IMR-90 (cell line): ENCODE measurements around the gene NKAPL.

Experiments
- BHLHE40 ChIP-seq: fragments of 150-350 bp; IDR thresholded peaks from 2 replicates; pipeline ENCODE4 v1.6.1; 2016; ENCODE audit warnings: mild to moderate bottlenecking, low read depth, low read length
- CEBPB ChIP-seq: IDR thresholded peaks from 2 replicates; pipeline ENCODE4 v1.6.1; 2012; ENCODE audit warnings: low read depth, low read length, improper control_type of control experiment
- FOS ChIP-seq: fragments of 150-350 bp; IDR thresholded peaks from 2 replicates; pipeline ENCODE4 v1.6.1; 2016; ENCODE audit warnings: low read depth, low read length
- MAFK ChIP-seq: IDR thresholded peaks from 2 replicates; pipeline ENCODE4 v1.6.1; 2012; ENCODE audit warnings: low read depth, low read length, improper control_type of control experiment
- MAZ ChIP-seq: IDR thresholded peaks from 2 replicates; pipeline ENCODE4 v1.6.1; 2012; ENCODE audit warnings: low read depth, mild to moderate bottlenecking, low read length, improper control_type of control experiment, moderate library complexity, borderline replicate concordance
- MXI1 ChIP-seq: IDR thresholded peaks from 2 replicates; pipeline ENCODE4 v1.6.1; 2012; ENCODE audit warnings: low read depth, mild to moderate bottlenecking, low read length, moderate library complexity, borderline replicate concordance
- POLR2A ChIP-seq: IDR thresholded peaks from 2 replicates; pipeline ENCODE4 v1.6.1; 2012; ENCODE audit warnings: mild to moderate bottlenecking, low read depth, low read length
- RAD21 ChIP-seq: IDR thresholded peaks from 2 replicates; pipeline ENCODE4 v1.6.1; 2012; ENCODE audit warnings: low read length, improper control_type of control experiment
- RFX5 ChIP-seq: IDR thresholded peaks from 2 replicates; pipeline ENCODE4 v1.8.0; 2012; ENCODE audit warnings: low read depth, mild to moderate bottlenecking, low read length, moderate library complexity
- SMC3 ChIP-seq: fragments of 150-350 bp; IDR thresholded peaks from 2 replicates; pipeline ENCODE4 v1.6.1; 2016; ENCODE audit warnings: low read depth, mild to moderate bottlenecking, antibody characterized with exemption, low read length, moderate library complexity
- TF ChIP-seq, protein P1 (sequence below): fragments of 150-350 bp; IDR thresholded peaks from 2 replicates; pipeline ENCODE4 v1.6.1; 2016; ENCODE audit warnings: low read depth, mild to moderate bottlenecking, low read length, moderate library complexity, borderline replicate concordance
- TF ChIP-seq, protein P2 (sequence below): conservative IDR thresholded peaks from 2 replicates; pipeline ENCODE4 v1.5.1; 2012; ENCODE audit warnings: mild to moderate bottlenecking, low read depth, low read length, improper control_type of control experiment
- TF ChIP-seq, protein P3 (sequence below): fragments of 150-350 bp; IDR thresholded peaks from 2 replicates; pipeline ENCODE4 v1.6.1; 2017; ENCODE audit warnings: mild to moderate bottlenecking, antibody characterized with exemption, low read length, low read depth

DNA sequence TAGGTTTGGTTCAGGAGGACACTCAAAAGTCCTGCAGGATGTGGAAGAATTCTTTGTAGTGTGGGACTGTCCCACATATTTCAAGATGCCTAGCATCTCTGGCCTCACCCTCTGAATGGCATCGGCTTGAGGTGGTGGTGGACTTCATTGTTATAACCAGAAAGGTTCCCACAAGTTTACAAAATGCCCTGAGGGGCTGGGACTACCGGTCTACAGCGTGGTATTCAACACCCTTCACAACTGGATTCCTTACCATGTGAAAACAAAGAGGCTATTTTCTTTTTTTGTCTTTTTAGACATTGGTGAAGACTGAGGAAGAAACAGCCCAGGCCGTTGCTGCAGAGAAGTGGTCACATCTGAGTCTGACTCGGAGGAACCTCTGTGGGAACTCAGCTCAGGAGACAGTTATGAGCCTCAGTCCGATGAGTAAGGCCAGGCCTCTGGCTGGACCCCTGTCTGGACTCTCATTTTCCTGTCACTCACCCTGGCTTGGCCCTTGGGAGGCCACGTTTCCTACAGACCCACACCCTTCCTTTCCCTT lies 37.5 kb downstream of the NKAPL start:
- TF ChIP-seq FOS (no peak), POLR2A (no peak), MXI1 (no peak), BHLHE40 (no peak), SMC3 (no peak), RFX5 (no peak), RAD21 (no peak), CEBPB (no peak), MAFK (no peak), MAZ (no peak)
- TF ChIP-seq, protein P1, sequence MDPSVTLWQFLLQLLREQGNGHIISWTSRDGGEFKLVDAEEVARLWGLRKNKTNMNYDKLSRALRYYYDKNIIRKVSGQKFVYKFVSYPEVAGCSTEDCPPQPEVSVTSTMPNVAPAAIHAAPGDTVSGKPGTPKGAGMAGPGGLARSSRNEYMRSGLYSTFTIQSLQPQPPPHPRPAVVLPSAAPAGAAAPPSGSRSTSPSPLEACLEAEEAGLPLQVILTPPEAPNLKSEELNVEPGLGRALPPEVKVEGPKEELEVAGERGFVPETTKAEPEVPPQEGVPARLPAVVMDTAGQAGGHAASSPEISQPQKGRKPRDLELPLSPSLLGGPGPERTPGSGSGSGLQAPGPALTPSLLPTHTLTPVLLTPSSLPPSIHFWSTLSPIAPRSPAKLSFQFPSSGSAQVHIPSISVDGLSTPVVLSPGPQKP: no peak
- TF ChIP-seq, protein P2, sequence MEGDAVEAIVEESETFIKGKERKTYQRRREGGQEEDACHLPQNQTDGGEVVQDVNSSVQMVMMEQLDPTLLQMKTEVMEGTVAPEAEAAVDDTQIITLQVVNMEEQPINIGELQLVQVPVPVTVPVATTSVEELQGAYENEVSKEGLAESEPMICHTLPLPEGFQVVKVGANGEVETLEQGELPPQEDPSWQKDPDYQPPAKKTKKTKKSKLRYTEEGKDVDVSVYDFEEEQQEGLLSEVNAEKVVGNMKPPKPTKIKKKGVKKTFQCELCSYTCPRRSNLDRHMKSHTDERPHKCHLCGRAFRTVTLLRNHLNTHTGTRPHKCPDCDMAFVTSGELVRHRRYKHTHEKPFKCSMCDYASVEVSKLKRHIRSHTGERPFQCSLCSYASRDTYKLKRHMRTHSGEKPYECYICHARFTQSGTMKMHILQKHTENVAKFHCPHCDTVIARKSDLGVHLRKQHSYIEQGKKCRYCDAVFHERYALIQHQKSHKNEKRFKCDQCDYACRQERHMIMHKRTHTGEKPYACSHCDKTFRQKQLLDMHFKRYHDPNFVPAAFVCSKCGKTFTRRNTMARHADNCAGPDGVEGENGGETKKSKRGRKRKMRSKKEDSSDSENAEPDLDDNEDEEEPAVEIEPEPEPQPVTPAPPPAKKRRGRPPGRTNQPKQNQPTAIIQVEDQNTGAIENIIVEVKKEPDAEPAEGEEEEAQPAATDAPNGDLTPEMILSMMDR: no peak
- TF ChIP-seq, protein P3, sequence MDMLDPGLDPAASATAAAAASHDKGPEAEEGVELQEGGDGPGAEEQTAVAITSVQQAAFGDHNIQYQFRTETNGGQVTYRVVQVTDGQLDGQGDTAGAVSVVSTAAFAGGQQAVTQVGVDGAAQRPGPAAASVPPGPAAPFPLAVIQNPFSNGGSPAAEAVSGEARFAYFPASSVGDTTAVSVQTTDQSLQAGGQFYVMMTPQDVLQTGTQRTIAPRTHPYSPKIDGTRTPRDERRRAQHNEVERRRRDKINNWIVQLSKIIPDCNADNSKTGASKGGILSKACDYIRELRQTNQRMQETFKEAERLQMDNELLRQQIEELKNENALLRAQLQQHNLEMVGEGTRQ: no peak
